Stimulated activated CD8-positive, alpha-beta memory T cell treated with anti-CD3 and anti-CD28 coated beads, Interleukin-15, amount 100 ng/mL, for 24 hours (primary cell): ENCODE results near the gene MPST.

Source experiments
- DNase-seq: peaks from one replicate; pipeline ENCODE4 v3.0.0-alpha.2; 2020; ENCODE audit warnings: low read depth

MPST gene

GRCh38 chr22:37000676-37001534 is 18.6 kb upstream of the MPST start:
- no peak for DNase-seq

DNA sequence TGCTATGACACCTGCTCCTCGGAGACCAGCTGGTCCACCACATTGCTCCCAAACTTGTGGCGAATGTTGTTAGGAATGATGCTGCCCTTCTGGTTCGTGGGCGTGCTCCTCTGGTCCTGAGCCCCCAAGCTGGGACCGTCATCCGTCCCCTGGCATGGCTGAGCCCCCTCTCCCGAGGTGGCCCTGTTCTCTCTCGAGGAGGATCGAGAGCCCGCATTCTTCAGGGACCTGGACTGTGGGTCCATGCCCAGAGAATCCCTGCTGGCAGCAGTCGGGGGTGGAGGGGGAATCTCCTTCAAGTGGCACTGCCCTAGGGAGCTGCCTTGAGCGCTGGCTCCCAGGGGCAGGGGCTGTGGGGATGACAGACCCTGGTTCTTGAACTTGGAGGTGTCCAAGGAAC is 17.7 kb upstream of the MPST start:
- no peak for DNase-seq

DNA sequence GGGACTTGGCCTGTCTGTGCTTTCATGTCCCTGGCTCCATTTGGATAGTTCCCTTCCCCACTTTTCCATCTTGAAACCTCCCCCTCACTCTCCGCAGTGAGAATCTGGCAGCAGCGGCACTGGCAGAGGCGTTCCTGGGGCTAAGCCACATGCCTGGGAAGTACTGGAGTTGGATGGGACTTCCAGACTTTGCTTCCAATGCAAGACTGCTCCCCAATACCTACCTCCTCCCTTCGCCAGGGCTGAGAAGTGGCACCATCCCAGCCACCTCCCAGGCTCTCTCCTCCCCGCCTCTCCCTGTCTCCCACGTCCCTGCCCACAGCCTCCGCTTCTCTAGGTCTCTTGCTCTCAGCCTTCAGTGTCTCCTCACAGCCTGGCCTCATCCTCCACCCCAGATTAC is 16.9 kb upstream of the MPST start:
- DNase-seq, result no peak

GRCh38 chr22:37007651-37008050 is 11.9 kb upstream of the MPST start:
- DNase-seq, result no peak

- DNase-seq, result no peak
Observed at GRCh38 chr22:37008365-37008764, 11.2 kb upstream of the MPST start.

- no peak for DNase-seq
Observed at GRCh38 chr22:37009490-37009889, 10.1 kb upstream of the MPST start.

DNA sequence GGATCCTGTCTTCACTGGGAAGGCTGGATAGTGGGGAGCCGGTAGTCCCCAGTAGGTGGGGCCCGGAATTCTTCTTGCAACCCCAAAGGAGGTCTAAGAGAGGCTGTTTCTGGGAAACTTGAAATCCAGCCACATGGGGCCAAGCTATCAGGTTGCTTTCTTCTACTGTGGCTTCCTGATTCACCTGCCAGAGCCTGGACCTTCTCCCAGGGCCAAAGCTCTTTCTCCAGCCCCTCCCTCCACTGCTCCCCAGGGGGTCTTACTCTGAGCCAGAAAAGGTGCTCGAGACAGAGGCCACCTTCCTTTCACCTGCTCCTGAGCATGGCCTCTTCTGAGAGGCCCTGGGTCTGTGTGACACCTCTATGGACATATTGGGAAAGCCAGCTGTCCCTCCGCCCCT is 9.4 kb upstream of the MPST start:
- no peak for DNase-seq

GRCh38 chr22:37010976-37011375 is 8.6 kb upstream of the MPST start:
- DNase-seq, result no peak

DNA sequence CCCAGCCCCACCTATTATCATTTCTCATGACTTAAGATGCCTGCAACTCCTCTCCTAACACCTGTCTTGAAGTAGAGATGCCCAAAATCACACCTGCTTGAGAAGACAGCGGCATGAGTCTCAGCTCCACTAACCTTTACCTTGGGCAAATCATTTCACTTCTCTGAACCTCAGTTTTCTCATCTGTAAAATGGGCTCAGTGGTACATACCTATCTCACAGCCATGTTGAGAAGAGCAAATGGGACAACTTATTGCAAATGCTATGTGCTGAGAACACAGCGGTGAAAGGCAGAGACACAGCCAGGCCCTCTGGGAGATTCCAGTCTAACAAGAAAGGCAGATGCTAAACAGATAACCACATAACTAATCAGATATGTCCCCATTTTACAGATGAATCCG is 8.1 kb upstream of the MPST start:
- no peak for DNase-seq

DNA sequence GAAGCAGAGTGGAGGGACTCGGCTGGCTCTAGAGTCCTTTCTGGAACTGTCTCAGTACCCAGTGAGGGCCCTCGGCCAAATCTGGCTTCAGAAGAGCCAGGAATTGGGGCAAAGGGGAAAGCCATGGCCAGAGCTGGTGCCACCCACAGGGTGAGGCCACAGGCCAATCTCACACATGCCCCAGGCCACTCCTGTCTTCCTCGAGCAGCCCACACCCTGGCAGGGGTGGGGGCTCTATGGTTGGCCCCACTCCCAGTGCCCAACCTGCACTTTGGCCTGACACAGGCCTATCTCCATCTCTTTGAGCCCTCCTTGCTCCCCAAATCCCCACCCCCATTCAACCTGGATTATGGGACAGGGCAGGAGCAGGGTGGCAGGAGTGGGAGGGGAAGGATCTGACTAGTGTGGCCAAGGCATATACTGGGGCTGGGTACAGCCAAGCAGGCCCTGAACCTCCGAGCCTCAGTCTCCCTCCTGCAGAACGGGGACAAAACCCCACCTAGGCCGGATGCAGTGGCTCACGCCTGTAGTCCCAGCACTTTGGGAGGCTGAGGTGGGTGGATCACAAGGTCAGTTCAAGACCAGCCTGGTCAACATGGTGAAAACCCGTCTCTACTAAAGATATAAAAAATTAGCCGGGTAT is 7.2 kb upstream of the MPST start:
- no peak for DNase-seq

DNA sequence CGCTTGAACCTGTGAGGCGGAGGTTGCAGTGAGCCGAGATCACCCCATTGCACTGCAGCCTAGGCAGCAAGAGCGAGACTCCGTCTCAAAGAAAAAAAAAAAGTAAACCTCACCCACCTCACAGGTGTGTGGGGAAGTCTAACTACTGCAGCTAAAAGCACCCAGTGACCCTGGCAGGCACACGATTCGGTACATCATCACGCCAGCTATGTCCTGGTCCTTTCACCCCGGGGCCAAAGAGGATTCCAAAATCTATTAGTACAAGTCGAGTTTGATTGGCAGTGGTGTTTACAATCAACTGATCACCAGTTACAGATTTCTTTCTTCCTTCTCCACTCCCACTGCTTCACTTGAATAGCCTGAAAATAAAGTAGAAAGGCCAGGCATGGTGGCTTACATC is 6.6 kb upstream of the MPST start:
- no peak for DNase-seq

DNA sequence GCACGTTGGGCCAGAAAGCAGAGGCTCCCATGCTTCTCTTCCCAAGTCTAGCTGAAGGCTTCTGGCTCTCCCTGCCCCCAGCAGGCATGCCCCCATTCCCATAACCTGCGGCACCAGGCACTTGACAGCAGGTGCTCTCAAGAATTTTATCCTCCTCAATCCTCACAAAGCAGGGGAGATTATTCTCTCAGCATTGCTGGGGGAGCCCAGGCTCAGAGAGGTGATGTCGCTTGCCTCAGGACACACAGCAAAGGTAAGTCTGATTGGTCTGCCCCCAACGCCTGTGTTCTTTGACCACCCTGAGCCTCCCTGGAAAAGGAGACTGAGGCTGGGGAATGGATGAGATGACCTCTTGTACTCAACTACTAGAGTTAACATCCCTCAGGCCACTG is 5.1 kb upstream of the MPST start:
- DNase-seq, result no peak

DNA sequence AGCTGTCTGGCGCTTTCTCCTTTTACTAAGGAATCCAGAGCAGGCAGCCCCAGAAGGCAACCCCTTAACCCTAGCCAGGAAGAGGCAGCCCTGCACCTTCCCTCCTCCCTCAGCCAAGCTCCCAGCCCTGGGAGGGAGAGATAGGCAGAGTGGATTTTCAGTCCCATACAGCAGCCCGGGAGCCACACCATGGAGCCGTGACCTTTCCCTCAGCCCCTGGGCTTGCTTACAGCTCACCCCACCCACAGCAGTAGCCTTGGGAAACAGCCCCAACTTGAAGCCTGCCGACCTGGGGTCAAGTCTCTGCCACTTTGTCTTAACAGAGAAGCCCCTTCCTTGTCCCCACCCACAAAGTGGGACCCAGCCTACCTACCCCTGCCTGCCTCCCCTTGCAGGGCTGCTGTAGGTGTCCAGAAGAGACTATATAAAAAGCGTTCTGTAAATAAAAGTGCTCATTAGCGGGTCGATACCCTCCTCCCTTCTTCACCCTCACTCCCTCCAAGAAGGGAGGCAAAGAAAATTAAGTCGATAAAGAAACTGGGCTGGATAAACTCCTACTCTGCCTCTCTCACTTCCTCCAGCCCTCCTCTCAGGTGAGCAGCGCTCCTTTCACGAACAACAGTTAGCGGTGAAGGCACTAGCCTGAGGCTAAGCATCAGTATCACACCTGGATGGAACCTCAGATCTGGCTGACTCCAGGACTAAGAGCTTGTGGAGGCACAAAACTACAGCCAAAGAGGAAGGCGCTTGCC is 4.5 kb upstream of the MPST start:
- no peak for DNase-seq

- DNase-seq, result no peak
Observed at GRCh38 chr22:37015587-37015878, 4.0 kb upstream of the MPST start.

- no peak for DNase-seq
Observed at GRCh38 chr22:37016134-37016910, 3.2 kb upstream of the MPST start.

- DNase-seq, result no peak
Observed at GRCh38 chr22:37017356-37017755, 2.2 kb upstream of the MPST start.

GRCh38 chr22:37018086-37018814 is 1.3 kb upstream of the MPST start:
- no peak for DNase-seq

DNA sequence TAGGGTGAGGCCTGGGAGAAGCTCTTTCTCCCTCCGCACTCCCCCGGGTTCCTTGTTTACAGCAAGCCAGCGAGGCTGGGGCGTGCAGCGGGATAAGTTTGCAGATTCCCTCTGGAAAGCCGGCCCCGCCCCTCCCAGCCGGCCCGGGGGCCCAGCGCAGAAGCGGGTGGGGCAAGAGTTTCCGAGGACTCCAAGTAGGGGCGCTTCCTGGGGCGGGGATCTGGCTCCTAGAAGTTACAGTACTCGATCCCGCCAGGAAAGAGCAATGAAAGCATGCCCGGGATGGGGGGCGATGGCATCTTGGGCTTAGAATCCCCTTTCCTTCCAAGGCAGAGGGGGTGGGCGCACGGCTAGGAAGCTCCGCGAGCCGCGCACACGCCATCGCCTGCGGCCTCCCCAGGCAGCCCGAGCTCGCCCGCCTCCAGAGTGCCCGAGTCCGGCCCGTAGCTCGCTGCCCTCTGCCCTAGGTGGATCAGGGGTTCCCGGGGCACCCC is 680 bp upstream of the MPST start:
- DNase-seq, result no peak

DNA sequence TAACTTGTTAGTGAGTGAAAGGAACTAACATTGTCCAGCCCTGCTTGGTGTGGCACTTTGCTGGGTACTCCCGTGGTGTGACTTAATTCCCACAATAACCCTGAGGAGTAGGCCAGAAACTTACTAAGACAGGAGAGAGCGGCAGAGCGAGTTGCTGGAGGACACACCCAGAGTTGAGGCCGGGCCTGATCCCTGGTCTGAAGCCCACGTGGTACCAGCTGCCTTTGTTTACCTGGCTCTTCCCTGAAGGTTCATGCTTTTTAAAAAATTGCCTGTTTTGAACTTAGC is 594 bp downstream of the MPST start:
- no peak for DNase-seq

DNA sequence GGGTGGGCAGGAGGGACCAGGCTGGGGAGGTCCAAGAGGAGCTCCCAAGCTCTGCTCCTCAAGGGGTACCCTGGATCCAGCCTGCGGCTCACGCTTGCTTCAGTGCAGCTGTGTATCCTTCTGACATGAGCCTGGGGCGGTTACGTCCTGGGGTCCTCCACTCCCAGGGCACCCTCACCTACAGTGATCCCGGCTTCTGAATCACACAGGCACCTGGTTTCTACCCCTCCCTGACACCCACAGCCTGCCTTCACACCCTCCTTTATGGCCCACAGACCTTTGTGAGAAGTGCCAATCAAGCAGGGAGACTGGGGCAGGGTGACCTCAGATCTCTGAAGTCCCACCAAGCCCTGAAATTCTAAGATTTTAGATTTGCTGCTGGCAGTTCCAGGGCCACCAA is 1.5 kb downstream of the MPST start:
- no peak for DNase-seq

DNA sequence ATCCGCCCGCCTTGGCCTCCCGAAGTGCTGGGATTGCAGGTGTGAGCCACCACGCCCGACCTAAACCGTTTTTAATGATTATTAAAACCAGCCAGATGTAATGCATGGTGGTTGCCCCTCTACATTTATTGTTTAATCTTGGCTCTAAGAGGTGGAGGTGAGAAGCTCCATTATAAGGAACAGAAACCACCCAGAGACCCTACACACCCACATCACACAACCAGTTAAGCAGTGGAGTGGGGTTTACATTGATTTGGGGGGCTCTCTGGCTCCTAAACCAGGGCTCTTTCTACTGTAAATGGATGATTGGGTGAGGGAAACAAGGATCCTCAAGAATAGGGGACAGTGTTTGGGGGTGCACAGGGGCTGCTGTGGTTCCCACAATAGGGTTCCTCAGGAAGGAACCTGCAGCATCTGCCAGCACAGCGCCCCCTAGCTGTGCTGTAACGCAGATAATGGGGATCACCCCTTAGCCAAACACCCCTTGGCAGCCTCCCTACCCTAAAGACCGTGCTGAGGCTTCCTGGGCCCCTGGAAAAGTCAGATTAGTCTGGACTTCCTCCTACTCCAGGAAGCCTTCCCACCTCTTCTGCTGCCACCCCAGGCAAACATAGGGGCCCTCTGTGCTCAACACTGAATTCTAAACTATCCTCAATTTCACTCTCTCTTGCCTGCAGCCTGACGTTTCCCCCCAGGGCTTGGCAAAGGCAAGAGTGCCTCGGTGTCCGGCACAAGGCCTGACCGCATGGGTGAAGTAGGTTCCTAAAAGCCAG is 2.4 kb downstream of the MPST start:
- peak; percentile 29 for DNase-seq
